Measurements from ENCODE around the gene SHB.

- TF ChIP-seq, protein P1, sequence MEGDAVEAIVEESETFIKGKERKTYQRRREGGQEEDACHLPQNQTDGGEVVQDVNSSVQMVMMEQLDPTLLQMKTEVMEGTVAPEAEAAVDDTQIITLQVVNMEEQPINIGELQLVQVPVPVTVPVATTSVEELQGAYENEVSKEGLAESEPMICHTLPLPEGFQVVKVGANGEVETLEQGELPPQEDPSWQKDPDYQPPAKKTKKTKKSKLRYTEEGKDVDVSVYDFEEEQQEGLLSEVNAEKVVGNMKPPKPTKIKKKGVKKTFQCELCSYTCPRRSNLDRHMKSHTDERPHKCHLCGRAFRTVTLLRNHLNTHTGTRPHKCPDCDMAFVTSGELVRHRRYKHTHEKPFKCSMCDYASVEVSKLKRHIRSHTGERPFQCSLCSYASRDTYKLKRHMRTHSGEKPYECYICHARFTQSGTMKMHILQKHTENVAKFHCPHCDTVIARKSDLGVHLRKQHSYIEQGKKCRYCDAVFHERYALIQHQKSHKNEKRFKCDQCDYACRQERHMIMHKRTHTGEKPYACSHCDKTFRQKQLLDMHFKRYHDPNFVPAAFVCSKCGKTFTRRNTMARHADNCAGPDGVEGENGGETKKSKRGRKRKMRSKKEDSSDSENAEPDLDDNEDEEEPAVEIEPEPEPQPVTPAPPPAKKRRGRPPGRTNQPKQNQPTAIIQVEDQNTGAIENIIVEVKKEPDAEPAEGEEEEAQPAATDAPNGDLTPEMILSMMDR (IDR thresholded peaks at IDR 0.05 in 8 of 11, conservative IDR thresholded peaks at IDR 0.05 in 3 of 11) = no peak
- peak in 2 of 3 donors; percentile 21 to 37 for TF ChIP-seq POLR2AphosphoS5 (IDR thresholded peaks at IDR 0.05)
- no peak for TF ChIP-seq POLR2A (IDR thresholded peaks at IDR 0.05)
Observed at GRCh38 chr9:37944266-37944650, 124.8 kb downstream of the SHB start.
